Heart right ventricle (tissue), 16 donors: ENCODE data around the gene DDIT3. TPM values are rescaled to one million over a fixed set of nuclear protein-coding genes. Genes with fewer than 3 reads are reported as not detected.

Experiments used
- ATAC-seq, 8 donors: fragments of 200-7000 bp; cut with Tn5 transposase; one replicate each; pipeline ENCODE4 v1.9.1; 2020; ENCODE audit warnings: mild to moderate bottlenecking in 8 of 8, moderate library complexity in 8 of 8, moderate number of reproducible peaks in 1 of 8
- DNase-seq, 2 donors: peaks; one replicate each; pipeline ENCODE4 v3.0.0-alpha.2; 2020
- H3K27ac ChIP-seq, 10 donors: fragments of 200-600 bp; sonication (generic) in 2 of 10; one replicate each; pipeline versions ENCODE4 v1.5.0 to v1.8.0; 2020 to 2022; ENCODE audit warnings: mild to moderate bottlenecking in 3 of 10
- H3K27me3 ChIP-seq, 7 donors: fragments of 200-600 bp; one replicate each; pipeline ENCODE4 v1.8.0; 2021 to 2022; ENCODE audit warnings: mild to moderate bottlenecking in 2 of 7
- H3K36me3 ChIP-seq, 9 donors: fragments of 200-600 bp; sonication (generic) in 1 of 9; one replicate each; pipeline versions ENCODE4 v1.5.0 to v1.8.0; 2020 to 2022; ENCODE audit warnings: mild to moderate bottlenecking in 2 of 9
- H3K4me1 ChIP-seq, 9 donors: fragments of 200-600 bp; sonication (generic) in 1 of 9; one replicate each; pipeline versions ENCODE4 v1.5.0 to v1.8.0; 2020 to 2022; ENCODE audit warnings: mild to moderate bottlenecking in 4 of 9
- H3K4me3 ChIP-seq, 10 donors: fragments of 200-600 bp; sonication (generic) in 2 of 10; one replicate each; pipeline versions ENCODE4 v1.5.0 to v1.8.0; 2020 to 2022; ENCODE audit warnings: mild to moderate bottlenecking in 7 of 10, moderate library complexity in 2 of 10
- H3K9me3 ChIP-seq, 11 donors: fragments of 200-600 bp in 10 of 11; sonication (generic) in 2 of 11; one replicate each; pipeline versions ENCODE4 v1.5.0 to v1.8.0; 2013 to 2022; ENCODE audit warnings: mild to moderate bottlenecking in 2 of 11, control low read depth in 1 of 11, moderate library complexity in 1 of 11
- WGBS, 2 donors: extraction: QIAGEN DNeasy Blood & Tissue Kit; methylation state at CpG; one replicate each; pipeline ENCODE4 v1.1.7; 2013; ENCODE audit warnings: inconsistent platforms in 1 of 2; 5-methylcytosine and 5-hydroxymethylcytosine counted together
- intact Hi-C, 10 donors: fragments of 100-400 bp; cut with DNase I; formaldehyde crosslinking; loops; one replicate each; pipeline versions ENCODE4 v1.11.1 to v1.14.2; 2022
- polyA plus RNA-seq, 2 donors: library from polyadenylated mRNA; stranded (reverse); fragments of 200-250 nt; gene quantifications; one replicate each; pipeline ENCODE4 v1.2.3, GENCODE V29; 2013
- total RNA-seq, 10 donors: library from RNA; stranded (reverse); fragmentation: NEBNext Ultra II Directional in 3 of 10; extraction: Animal tissue kit (Norgen Biotek cat#: 25700) in 3 of 10; gene quantifications; one replicate each; pipeline versions ENCODE4 v1.2.1 to v1.2.4, GENCODE V29; 2021 to 2023
- TF ChIP-seq, protein P1 (sequence below), 9 donors: fragments of 200-600 bp; sonication (generic) in 2 of 9; IDR thresholded peaks; one replicate each; pipeline versions ENCODE4 v1.5.0 to v1.8.0; 2021 to 2022; ENCODE audit warnings: antibody characterized with exemption in 9 of 9, mild to moderate bottlenecking in 5 of 9, moderate library complexity in 1 of 9
- donor health status: Arrhythmogenic right ventricular cardiomyopathy.
- donor health status: ischemic (EF 13 %, LVEDD 7.1; RV severe dilation, severe dysfunction).
- donor health status: healthy with polysubstance abuse.
- donor health status: DM: no; HTN: yes; CAD: no.
- donor health status: DM: no; HTN: no; CAD: no.
- donor health status: ischemic (EF 25% LVEDD 6.9; RV normal size, moderate dysfunction).
- donor health status: ischemic (EF 25% LVEDD 5.7; RV mildly dilated, moderate dysfunction).
- donor health status: healthy.
- donor health status: DM: yes; HTN: yes; CAD: no.
- donor health status: Ischemic cardiomyopathy.
- donor health status: ischemic (EF 35%, LVEDD 5.7; RV mildly dilated, moderate dysfunction).
- donor health status: nonischemic (EF 11% LVEDD 7.7; RV severe dilation, severe dysfunction).
- donor health status: DM: yes; HTN: yes; CAD: no.
- donor health status: PGD.
- donor health status: ischemic (EF 29% LVEDD 5.4; RV normal size, mild dysfunction).
- donor health status: nonischemic (EF 23%, LVEDD 6.1; RV moderate dilation, normal function).

The DDIT3 gene
- total and polyA plus RNA-seq, 12 donors: 11.2 to 106 (median 24.9) TPM

DNA sequence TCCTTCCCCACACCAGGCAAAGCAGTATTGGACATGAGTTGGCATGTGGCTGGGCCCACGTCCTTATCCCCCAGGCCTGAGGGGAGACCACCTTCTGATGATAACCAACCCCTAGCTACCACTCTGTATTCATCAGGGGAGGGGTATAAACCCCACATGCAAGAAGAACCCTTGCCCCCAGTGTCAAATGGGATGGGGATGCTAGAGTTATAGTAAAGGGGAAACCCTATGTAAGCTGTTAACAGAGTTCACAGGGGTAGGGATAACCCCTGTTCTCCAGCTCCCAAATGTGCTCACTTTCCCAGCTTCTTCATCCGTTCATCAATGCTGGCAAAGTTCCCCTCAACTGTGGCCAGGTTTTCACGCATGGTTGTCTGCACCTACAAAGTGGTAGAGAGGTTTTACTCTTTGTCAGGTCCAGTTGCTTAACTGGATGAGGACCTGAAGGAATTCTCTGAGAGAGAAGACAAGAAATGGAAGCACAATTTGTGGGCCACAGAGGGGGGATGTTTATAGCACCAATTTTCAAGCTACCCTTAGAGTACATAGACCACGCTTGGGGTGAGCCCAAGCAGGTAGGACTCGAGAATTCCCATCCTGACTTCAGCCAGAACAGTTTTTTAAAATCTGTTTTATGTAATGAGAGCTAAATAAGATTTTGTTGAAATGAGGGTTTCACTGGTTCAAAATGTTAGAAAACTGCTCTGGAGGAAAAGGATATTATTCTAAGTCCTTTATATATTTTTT lies 10.3 kb upstream of the DDIT3 start:
- TF ChIP-seq, protein P1, sequence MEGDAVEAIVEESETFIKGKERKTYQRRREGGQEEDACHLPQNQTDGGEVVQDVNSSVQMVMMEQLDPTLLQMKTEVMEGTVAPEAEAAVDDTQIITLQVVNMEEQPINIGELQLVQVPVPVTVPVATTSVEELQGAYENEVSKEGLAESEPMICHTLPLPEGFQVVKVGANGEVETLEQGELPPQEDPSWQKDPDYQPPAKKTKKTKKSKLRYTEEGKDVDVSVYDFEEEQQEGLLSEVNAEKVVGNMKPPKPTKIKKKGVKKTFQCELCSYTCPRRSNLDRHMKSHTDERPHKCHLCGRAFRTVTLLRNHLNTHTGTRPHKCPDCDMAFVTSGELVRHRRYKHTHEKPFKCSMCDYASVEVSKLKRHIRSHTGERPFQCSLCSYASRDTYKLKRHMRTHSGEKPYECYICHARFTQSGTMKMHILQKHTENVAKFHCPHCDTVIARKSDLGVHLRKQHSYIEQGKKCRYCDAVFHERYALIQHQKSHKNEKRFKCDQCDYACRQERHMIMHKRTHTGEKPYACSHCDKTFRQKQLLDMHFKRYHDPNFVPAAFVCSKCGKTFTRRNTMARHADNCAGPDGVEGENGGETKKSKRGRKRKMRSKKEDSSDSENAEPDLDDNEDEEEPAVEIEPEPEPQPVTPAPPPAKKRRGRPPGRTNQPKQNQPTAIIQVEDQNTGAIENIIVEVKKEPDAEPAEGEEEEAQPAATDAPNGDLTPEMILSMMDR (IDR thresholded peaks at IDR 0.05): no peak
- ATAC-seq: no peak
- no peak for DNase-seq
- no peaks in the 10 kb centered on the region for H3K27me3 ChIP-seq
- WGBS, 2 donors: 66 to 77% methylated on average over 5 of the region's 5 CpGs
- no peaks in the 10 kb centered on the region for H3K9me3 ChIP-seq
- peaks cover 0 to 8% (median 0%) of the 10 kb centered on the region in 9 donors for H3K4me1 ChIP-seq
- H3K4me3 ChIP-seq: no peak overlapping the region
- intact Hi-C loops: no loop called here
- H3K36me3 ChIP-seq: peaks cover 0 to 100% (median 89%) of the 10 kb centered on the region in 9 donors
- H3K27ac ChIP-seq: no peak overlapping the region

DNA sequence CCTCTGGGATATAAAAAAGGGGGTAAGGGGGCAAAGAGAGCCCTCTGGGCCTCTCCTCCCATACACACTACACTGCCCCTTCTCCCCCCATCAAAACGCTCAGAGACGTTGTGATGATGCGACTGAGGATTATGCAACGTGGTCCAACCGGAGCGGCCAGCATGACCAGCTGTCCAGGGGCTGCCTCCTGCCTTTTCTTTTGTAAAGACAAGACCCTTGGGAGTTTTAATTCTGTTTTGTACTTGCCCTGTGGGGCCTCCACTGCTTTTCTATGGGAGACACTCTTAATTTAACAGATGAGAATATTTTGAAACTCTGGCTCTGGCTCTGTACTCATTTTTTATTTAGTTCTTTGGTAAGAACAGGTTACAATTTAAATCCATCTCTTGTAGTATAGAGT lies 9.5 kb upstream of the DDIT3 start:
- Histone ChIP-seq H3K9me3 (no peaks in the 10 kb centered on the region), H3K27me3 (no peaks in the 10 kb centered on the region), H3K36me3 (peaks cover 0 to 100% (median 82%) of the 10 kb centered on the region in 9 donors), H3K4me3 (no peak overlapping the region), H3K27ac (no peak overlapping the region), H3K4me1 (peaks cover 0 to 15% (median 5%) of the 10 kb centered on the region in 9 donors)
- TF ChIP-seq, protein P1 (IDR thresholded peaks at IDR 0.05): no peak
- ATAC-seq: no peak
- WGBS, 2 donors: 63 to 82% methylated on average over 6 of the region's 6 CpGs
- no peak for DNase-seq
- intact Hi-C loops: no loop called here

DNA sequence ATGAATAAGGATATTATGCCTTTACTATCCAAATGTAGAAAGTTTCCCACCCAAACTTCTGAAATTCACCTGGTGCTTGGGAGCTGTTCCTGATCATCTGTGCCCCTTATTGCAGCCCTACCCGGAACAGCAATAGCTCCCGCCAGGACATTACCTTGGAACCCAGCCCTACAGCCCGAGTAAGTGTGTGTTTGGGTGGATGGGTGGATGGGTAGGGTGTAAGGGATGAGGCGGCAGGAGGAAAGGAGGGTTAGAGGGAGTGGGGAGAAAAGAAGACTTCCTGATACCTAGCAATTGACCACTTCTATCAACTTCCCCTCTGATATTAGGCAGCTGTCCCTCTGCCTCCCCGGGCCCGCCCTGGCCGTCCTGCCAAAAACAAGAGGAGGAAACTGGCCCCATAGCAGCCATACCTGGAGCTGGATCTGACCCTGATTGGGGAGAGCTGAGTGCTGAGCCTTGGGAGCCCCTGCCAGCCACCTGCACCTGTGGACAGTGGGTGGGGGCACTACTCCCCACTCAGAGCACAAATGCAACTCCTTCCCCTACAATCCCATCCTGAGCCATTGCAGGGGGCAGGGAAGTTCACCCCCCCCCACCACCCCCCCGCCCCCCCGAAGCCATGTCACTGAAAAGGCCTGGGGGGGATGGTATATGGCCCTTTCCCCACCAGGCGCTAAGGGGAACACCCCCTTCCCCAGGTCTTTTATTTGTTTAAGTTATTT lies 8.7 kb upstream of the DDIT3 start:
- DNase-seq (no peak), ATAC-seq (no peak)
- WGBS, 2 donors: 75 to 79% methylated on average over 10 of the region's 10 CpGs
- no peaks in the 10 kb centered on the region for H3K27me3 ChIP-seq
- H3K9me3 ChIP-seq: no peaks in the 10 kb centered on the region
- no peak overlapping the region for H3K4me3 ChIP-seq
- peaks cover 7 to 23% (median 13%) of the 10 kb centered on the region in 9 donors for H3K4me1 ChIP-seq
- intact Hi-C loops: no loop called here
- TF ChIP-seq, protein P1 (IDR thresholded peaks at IDR 0.05): no peak
- peaks cover 0 to 100% (median 74%) of the 10 kb centered on the region in 9 donors for H3K36me3 ChIP-seq
- no peak overlapping the region for H3K27ac ChIP-seq

DNA sequence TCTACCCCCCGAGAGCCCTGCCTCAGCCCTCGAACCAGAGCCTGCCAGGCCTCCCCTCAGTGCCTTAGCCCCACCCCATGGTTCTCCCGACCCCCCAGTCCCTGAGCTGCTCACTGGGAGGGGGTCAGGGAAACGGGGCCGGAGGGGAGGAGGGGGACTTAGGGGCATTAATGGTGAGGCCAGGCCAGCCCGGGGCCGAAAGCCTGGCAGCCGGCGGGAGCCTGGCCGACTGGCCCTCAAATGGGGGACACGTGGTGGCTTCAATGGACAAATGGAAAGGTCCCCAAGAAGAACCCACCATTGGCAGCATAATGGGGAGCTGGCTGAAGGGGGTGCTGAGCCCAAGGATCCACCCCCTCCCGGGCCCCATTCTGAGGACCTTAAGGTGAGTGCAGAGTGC lies 7.9 kb upstream of the DDIT3 start:
- Histone ChIP-seq H3K4me3 (no peak overlapping the region), H3K27ac (no peak overlapping the region), H3K27me3 (no peaks in the 10 kb centered on the region), H3K36me3 (peaks cover 0 to 95% (median 68%) of the 10 kb centered on the region in 9 donors), H3K9me3 (no peaks in the 10 kb centered on the region), H3K4me1 (peaks cover 10 to 31% (median 21%) of the 10 kb centered on the region in 9 donors)
- ATAC-seq: no peak
- intact Hi-C loops: no loop called here
- TF ChIP-seq, protein P1 (IDR thresholded peaks at IDR 0.05): no peak
- no peak for DNase-seq
- 85 to 86% methylated on average over 12 of the region's 12 CpGs for WGBS, 2 donors
